HG03521 (cell line): ENCODE data around the gene NPHP4.

Source experiments
- ATAC-seq: cut with Tn5 transposase; IDR thresholded peaks from one replicate; pipeline ENCODE4 v1.9.1; 2021; ENCODE audit warnings: mild to moderate bottlenecking, moderate library complexity; ENCODE audit not compliant: unreplicated experiment

Gene NPHP4

DNA sequence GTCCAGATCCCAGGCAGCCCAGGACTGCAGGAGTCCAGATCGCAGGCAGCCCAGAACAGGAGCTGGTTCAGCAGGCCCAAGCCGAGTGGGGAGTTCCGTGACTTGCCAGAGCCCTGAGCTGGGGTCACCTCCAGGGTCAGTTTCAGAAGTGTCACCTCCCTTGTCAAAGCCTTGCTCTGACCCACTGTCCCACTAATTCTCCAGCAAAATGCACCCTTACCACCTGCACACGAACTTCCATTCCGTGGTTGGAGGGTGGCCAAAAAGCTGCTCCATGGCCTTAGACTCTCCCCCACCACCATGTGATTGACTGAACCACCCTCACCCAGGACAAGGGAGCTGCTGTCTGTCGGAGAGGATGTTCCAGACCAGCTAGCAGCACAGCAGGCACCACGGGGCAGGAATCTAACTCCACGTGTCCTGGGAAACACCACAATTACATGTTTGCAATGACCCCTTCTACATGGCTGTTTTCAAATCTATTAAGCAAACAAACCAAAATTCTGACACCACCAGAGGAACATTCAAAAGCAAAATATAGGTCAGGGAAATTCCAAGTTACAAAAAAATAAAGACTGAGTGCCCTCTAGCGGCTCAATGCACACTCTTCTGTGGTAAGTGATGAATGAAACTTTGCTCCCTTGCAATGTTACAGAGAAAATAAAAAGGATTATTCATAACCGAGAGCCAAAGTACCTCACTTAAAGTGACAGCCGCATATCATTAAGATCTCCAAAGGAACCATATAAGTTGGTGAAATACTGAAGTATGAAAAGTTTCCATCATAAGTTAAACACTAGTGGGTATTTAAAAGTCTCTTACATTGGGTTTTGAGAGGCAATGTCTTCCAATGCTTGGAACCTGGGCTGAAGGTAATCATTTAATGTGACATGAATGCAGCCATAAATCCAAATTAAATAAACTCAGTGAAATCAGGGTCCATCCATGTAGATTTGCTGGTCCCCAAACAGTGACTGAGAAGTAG lies 76.3 kb downstream of the NPHP4 start:
- no peak for ATAC-seq

DNA sequence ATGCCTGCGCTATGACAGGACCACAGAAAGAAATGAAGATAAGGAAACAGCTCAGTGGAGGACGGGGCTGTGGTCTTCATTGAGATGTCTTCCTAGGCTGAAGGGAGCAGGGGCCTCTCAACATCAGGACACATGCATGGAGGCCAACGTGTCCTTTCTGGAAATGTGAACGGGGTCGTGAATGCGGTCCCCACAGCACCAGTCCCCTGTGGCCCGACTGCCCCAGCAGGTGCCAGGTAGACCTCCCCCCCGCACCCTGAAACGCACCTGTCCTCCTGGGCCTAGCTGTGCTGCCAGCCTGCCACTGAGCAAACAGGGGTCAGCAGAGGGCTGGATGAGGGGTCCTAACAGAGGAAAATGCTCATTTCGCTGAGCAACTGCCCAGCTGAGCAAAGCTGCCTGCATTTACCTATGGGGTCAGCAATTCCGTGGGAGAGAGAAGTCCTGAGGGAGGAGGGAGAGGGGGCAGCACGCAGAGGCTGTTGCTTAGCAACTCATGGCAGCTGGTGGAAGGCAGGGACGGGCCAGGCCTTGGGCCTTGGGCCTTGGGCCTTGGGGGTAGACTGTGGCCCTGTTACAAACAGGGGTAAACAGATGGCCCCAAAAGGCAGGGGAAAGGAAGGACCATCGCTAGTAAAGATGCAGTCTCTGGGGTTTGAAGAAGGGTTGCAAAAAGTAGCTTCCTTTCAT lies 77.4 kb downstream of the NPHP4 start:
- no peak for ATAC-seq

DNA sequence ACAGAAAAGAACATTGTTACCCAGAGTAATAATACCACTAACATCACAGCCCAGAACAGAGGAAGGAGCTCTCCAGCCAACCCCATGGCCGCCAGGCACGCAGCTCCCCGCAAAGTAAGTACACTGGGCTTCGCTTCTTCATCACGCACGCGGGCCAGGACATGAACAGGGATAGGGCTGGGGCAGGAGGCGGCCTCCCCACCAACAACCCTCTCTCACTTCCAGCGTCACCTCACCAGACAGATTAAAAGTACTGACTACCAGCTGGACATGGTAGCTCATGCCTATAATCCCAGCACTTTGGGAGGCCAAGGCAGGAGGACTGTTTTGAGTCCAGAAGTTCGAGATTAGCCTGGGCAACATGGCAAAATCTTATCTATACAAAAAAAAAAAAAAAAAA lies 78.3 kb downstream of the NPHP4 start:
- no peak for ATAC-seq

DNA sequence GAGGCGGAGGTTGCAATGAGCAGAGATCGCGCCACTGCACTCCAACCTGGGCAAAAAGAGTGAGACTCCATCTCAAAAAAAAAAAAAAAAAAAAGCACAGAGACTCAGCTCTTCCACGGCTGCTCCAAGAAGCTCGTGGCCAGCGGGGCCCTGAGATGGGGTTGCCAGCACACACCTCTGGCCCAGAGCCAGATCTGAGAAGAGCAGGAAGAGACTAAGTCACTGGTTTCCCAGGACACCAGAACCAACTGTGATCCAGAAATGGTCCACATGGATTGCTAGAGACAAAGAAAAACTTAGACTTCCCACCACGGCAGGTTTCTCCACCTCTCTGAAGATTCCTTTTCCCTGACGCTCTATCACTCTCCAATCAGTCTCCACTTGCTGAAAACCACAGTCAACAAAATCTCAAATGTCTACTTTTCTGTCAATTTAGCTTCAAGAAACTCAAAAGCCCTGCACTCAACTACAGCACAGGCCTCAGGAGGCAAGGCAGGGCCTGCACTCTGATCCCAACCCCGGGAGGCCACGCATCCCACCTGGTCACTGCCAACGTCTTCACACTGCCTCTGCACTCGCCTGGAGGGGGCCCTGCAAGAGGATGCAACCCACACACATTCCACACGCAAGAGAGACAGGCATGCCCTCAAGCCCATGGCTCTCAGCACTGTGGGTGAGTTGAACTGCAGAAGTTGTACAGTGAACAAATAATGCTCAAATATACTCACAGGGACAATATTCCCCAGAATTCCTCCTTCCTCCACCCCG lies 79.0 kb downstream of the NPHP4 start:
- ATAC-seq: no peak

DNA sequence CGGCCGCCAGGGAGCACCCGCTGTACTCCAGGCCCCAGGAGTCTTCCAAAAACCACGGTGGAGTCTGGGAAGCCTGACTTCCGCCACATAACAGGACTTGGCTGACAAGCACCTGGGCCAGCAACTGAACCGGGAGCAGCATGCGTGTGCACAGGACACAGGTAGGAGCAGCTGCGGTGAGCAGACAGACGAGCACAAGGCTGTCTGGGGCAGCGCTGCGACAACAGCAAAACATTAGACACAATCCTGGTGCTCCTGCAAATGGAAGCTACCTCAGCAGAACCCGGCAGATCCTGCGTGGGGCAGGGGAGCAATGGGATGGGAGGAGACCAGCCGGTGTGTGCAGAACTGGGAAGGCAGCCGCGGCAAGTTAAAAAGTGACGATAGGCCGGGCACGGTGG lies 80.4 kb downstream of the NPHP4 start:
- no peak for ATAC-seq

DNA sequence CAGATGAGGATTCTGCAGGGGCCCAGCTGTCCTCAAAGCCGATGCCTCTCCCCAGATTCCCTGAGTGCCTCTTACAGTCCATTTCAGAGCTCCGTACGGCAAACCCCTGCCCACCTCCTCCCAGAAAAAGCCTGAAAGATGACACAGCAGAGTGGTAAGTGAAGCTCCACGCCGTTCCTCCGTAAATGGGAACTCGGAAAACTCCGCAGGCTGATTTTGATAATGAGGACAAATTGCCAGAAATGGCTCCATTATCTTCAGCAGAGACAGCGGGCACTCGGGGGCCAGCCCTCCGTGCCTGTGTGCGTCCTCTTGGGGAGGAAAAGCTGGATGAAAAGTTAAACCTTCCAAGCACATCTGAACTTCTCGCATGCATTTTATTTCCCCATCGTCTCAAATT lies 81.1 kb downstream of the NPHP4 start:
- no peak for ATAC-seq

DNA sequence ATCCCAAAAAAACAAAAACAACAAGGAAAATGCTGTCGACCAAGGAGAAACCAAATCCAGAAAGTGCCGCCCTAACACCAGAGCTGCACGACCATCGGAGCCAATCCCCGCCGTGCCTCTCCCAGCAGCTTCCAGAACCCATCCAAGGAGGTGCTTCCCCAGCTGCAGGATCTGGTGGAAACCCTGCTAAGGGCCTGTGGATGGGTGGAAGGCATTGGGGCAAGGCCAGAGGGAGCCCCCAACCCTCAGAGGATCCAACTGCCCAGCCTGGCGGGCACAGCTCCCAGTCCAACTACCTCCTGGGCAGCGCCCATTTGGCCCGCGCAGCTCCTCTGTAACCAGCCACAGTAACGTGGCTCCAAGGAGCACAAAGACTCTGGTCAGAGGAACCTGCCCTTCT lies 81.6 kb downstream of the NPHP4 start:
- ATAC-seq: no peak

DNA sequence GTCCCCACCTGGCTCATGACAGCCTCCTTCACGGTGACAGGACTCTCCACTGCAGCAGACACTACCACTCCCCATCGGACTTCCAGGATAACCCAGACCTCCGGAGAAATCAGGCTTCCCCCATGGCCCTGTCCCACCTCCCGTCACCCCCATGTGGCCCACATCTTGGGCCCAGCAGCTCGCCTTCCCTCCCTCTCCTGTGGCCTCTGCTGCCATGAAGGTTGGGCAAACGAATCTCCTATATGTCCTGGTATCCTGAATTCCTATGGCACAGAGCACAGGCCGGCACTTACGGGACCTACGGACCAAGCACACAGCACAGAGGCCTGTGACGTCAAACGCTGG lies 82.0 kb downstream of the NPHP4 start:
- no peak for ATAC-seq

DNA sequence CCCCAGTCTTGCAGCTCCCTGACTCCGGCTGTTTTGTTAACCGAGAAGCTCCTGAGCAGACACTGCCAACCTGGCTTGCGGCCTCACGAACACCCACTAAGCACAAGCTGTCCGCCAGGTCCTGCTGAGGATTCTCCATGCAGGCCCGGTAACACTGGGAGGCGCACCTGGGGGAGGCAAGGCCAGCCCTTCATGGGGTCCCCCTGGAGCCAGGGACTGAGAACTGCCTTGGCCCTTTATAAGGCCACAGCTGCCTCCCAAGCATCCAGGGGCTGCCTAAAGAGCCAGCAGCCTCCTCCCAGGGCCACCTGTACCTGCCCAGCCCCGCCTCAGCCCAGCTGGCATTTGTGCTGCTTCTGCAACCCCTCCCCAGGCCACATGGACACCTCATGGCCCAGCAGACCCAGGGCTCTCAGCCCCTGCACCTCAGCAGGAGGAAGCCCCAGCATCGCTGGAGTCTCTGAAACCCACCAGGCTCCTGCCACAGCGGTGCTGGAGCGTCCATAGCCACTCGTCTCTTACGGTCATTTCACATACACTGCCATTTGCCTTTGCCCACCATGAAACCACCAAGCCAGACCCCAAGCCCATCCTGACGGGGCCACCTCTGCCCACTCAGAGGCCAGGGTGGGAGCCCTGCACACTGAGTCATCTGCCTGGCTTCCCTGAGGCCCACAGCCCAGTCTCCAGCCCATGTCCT lies 82.5 kb downstream of the NPHP4 start:
- ATAC-seq: no peak

DNA sequence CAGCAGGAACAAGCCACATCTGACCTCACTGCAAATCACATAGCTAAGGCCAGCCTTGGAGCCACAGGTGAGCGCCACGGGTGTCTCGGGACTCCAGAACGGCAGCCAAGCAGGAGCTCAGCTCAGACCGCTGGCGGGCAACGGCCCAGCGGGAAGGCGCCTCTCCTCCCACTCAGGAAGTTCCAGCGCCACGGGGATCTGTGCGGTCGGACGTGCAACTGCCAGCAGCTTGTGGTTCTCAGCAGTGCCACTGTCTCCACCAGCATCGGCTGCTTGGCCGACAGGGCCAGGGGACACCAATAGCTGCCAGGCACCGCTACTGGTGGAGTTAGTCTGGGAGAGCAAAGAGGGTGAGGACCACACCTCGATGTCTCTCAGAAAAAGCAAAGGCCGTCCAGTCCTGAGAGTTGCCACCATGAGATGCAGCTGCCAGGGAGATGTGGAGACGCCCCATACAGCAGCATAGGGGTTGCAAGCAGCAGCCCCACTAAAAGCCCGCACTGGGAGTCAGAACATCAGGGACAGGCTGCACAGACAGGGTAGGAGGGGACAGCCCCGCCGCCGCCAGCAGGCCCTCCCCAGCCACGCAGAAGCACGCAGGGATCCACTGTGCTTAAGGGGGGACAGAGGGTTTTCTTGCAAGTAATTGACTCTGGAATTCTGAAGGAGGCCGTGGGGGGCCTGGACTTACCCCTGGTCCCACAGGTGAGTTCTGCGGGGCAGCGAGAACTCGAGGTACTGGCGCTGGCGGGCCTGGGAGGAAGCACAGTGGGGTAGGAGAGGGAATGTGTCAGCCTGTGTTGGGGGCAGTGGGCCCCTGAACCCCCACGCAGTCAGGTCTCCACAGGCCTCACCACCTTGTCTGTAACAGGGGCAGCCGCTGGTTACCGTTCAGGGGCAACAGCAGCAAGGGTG lies 83.5 kb downstream of the NPHP4 start:
- no peak for ATAC-seq

DNA sequence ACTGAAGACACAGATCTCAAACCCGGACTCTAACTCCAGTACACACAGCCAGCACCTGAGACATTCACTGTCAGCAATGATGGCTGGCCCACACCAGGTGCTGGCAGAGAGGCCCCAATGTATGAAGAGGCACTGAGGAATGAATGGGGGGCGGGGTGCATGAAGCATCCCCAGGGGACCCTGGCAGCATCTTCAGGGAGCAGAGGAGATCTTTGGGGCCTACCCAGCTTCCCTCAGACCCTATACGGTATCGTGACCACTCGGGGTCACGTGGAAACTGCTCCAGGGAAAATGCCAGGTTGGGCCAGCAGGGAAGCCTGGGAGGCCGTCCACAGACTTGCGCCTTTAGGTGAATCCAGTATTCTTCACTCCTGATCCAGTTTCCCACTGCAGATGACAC lies 84.3 kb downstream of the NPHP4 start:
- ATAC-seq: no peak

DNA sequence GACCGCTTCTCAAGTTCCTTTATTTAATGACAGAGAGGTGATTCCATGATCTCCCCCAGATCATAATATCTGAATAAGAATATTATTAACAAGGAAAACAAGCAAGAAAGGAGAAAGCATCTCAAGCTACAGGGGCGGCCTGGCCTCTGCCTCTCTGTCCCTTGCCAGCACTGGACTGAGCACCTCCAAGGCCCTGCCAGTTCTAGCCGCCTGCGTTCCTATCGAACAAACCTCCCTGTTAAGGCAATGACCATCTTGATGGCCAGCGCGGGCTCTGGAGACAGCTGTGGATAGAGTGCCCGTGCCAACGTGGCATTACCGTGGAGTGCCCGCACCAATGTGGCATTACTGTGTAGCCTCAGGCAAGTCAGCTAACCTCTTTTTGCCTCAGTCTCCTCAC lies 84.8 kb downstream of the NPHP4 start:
- ATAC-seq: no peak

DNA sequence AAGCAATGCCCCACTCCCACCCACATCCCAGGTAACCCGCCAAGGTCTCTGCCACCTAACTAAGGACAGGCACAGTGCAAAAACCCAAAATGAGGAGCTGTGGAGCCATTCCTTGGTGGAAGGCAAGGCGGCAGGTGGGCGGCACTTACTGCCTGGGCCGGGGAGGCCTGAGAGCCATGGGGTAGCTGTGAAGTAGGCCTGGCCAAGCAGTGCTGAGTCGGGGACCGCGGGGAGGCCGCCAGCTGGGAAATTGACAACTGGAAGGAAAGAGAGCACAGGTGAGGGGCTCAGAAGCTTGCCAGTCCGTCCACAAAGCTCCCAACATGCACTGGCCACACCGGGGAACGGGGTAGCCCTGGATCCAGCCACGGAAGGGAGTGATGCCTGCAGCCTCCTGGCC lies 85.3 kb downstream of the NPHP4 start:
- no peak for ATAC-seq

DNA sequence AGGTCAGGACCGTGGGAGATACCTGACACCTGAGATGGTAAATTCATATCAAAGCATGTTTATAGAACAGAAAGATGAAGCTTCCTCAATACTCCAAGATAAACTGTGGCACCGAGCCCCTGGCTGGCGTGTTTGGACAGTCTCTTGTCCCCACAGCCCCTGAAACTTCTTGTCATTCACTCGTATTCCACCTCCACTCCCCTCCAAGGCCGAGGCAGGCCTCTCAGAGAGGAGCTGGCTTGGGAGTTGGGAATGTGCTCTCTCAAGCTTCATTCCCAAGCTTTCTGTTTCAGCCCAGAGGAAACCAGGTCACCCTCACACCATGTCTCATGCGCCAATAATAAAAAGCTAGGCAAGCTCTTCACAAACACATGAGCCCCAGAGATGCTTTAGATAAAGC lies 86.1 kb downstream of the NPHP4 start:
- ATAC-seq: no peak

DNA sequence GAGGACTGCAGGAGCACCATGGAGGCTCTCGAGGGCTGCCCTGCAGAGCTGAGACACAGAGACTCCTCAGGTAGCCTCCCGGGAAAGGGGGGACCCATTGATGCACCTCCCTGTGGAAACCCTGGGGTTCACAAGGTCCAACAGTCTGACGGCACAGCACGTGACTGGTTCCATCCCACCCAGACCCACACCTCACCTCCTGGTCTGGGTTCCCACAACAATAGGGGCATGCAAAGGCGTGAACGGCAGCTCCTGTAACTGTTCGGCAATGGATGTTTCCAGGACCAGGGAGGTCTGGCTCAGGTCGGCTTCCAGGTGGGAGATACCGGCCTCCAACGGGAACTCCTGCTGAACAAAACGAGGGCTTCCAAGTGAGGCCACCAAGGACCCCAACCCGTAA lies 86.8 kb downstream of the NPHP4 start:
- no peak for ATAC-seq

DNA sequence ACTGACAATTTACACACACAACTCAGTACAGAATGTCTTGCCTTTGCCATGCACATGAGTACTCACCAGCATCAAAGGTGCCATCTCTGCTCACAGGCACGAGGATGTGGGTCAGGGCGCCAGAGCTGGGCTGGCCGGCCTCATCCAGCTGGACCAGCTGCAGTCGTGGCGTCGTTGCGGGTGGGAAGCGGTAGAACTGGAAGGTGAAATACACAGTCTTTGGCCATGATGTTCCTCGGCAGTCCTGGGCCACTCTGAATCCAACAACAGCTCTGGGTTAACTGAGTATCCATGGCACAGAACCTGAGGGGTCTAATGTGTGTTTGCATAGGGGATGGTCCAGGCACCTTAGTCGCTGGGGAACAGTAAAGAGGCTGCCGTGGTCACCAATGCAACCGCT lies 87.7 kb downstream of the NPHP4 start:
- ATAC-seq: no peak

DNA sequence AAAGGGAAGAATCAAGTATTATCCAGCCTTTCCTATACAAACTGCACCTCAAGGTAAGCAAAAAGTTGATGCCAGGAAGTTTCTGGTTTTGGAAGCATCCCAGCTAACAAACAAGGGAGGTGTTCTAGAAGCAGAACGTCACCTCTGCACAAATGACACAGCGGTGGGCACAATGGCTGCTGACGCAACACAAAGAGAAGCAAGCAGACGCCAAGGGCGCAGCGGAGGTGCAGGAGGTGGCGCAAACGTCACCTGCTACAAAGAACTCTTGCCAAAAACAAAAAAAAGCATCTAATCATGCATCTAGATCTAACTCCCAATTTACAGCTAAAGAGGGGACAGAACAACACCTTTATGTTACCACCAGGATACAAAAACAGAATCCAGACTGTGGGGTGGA lies 88.5 kb downstream of the NPHP4 start:
- ATAC-seq: no peak

DNA sequence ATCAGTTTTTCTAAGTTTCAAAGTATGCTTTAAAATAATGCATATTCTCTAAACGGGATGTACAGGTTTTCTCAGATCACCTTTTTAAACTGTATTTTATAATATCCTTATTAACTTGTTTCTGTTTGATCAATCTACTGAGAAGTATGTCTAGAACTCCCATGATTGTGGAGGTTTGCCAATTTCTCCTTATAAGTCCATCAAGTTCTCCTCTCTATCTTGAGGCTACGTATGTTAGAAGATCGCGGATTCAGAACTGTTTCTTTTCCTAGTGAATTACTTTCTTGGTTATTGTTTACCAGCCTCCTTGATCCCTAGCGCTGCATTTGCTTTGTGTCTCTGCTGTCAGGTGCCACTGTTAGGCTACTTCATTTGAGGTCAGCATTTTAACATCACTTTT lies 89.2 kb downstream of the NPHP4 start:
- no peak for ATAC-seq

DNA sequence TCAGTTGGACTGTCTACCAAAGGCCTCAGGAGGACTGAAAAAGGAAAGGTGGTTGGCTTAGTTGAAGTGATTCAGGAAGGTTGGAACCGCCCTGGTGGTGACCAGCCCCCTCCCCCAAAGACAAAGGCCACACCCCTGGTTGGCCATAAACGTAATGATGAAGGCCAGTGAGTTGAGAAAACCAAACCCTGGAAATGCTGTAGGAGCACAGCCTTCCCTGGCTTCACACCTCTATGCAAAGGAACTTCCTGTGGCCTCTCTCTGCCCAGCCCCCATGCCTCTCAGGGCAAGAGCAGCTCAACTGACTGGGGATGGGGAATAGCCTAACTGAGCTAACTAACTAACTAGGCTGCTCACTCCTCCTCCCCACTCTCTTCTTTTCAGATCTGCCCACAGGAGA lies 90.4 kb downstream of the NPHP4 start:
- no peak for ATAC-seq

DNA sequence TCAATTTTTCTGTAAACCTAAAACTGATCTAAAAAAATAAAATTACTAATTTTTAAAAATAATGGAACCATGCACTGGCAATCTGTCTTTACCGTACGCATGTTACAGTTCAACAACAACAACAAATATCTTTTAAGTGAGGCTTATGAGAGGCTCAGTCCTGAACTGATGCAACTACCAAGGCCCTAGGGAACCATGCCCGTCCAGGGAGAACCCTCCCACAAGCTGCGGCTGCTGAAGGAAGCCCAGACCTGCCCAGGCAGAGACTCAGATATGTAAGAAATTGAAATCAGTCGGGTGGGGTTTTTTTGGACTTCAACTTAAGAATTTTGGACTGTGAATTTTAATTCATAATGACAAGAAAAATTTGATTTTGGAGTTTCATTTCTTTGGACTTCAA lies 91.1 kb downstream of the NPHP4 start:
- no peak for ATAC-seq
